Keratinocyte (primary cell): ENCODE data around the gene SYT15.
"Not testable (repeated sequence)": the region's sequence is repeated elsewhere in the genome, so short reads cannot be mapped to it uniquely, and the experiment has no call there.

Experiments
- EZH2 ChIP-seq: IDR thresholded peaks from one replicate; pipeline ENCODE4 v1.6.1; 2012; ENCODE audit warnings: inconsistent platforms, mild to moderate bottlenecking, low read length, moderate library complexity
- TF ChIP-seq, protein P1 (sequence below), 3 experiments: IDR thresholded peaks in 1 of 3; conservative IDR thresholded peaks in 1 of 3; optimal IDR thresholded peaks in 1 of 3; 2 replicates in 2 of 3; 3 replicates in 1 of 3; pipeline versions ENCODE3 to v1.5.1; 2011; ENCODE audit warnings: low read length in 3 of 3, mild to moderate bottlenecking in 3 of 3, moderate library complexity in 2 of 3, control low read depth in 1 of 3, inconsistent platforms in 1 of 3; ENCODE audit not compliant: insufficient read depth in 2 of 3; ENCODE audit errors: extremely low read depth in 1 of 3

DNA sequence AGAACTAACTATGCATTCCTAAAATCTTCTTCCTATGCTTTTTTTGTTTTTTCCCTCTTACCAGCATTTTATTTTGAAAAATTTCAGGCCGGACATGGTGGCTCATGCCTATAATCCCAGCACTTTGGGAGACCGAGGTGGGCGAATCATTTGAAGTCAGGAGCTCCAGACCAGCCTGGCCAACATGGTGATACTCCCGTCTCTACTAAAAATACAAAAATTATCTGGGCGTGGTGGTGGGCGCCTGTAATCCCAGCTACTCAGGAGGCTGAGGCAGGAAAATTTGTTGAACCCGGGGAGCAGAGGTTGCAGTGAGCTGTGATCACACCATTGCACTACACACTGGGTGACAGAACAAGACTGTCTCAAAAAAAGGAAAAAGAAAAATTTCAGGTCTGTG, 49.2 kb upstream of the SYT15 start:
- TF ChIP-seq, protein P1, sequence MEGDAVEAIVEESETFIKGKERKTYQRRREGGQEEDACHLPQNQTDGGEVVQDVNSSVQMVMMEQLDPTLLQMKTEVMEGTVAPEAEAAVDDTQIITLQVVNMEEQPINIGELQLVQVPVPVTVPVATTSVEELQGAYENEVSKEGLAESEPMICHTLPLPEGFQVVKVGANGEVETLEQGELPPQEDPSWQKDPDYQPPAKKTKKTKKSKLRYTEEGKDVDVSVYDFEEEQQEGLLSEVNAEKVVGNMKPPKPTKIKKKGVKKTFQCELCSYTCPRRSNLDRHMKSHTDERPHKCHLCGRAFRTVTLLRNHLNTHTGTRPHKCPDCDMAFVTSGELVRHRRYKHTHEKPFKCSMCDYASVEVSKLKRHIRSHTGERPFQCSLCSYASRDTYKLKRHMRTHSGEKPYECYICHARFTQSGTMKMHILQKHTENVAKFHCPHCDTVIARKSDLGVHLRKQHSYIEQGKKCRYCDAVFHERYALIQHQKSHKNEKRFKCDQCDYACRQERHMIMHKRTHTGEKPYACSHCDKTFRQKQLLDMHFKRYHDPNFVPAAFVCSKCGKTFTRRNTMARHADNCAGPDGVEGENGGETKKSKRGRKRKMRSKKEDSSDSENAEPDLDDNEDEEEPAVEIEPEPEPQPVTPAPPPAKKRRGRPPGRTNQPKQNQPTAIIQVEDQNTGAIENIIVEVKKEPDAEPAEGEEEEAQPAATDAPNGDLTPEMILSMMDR (optimal IDR thresholded peaks at IDR 0.05 in 1 of 3, IDR thresholded peaks at IDR 0.05 in 1 of 3, conservative IDR thresholded peaks at IDR 0.05 in 1 of 3; ENCODE audit: extremely low read depth in 1 of 3, insufficient read depth in 2 of 3, low read length in 3 of 3): not testable (repeated sequence)
- not testable (repeated sequence) for TF ChIP-seq EZH2
